Fibroblast of skin of right biceps (primary cell): ENCODE data around the gene SACS.
"Not testable (repeated sequence)": the region's sequence is repeated elsewhere in the genome, so short reads cannot be mapped to it uniquely, and the experiment has no call there.

Experiments
- DNase-seq: peaks from one replicate; pipeline ENCODE4 v3.0.0-alpha.2; 2013

SACS gene

DNA sequence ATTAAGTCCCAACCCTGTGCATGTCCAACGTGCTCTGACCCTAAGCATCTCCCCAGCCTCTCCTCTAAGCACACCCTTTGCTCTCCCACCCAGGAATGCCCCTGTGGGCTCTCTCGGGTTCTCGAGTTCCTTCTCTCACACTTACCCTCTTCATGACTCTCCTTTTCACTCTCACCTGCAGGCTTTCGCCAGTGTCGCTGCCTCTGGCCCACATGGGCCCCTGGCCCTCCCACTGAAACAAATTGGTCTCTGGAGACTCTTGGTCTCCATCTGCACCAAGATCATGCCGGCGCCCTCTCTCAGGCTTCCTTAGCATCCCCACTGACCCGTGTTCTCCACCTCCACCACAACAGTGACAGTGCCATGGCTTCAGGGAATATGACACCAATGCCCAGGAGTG lies 19.6 kb upstream of the SACS start:
- no peak for DNase-seq

- DNase-seq = no peak
Observed at GRCh38 chr13:23450340-23451046, 17.0 kb upstream of the SACS start.

DNA sequence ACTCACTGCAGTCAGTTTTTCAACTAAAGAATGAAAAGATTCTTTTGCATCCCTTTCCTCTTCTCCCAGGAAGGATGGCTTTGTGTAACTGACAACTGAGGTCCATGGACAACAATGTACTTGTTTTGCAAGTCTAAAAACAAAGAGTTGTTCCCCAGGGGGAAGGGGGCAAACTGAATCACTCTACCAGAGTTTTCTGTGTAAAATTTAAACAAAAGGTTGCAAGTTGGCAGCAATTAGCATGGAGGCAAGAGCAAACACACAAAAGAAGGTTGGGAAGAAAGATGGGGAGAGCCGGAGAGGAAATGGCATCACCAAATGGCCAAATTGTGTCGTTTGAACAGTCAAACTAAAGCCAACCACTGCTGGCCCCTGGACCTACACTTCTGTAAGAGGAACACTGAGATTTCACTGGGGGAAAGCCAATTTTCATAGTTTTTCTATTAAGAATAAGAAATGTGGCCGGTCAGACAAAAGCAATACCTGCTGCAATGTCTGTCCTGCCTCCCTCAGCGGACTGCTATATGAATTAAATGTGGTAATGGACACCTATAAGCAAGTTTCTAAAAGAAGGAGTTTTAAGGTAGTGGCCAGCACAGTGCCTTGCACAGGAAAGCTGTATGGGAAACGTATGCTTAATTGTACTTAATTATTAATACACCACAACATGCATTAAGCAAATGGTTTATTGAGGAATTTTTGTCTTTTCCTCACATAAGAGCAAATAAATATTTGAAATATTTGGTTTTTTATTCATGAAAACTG lies 16.1 kb upstream of the SACS start:
- DNase-seq = no peak

GRCh38 chr13:23447927-23448326 lies 14.4 kb upstream of the SACS start:
- DNase-seq = peak; percentile 57

DNA sequence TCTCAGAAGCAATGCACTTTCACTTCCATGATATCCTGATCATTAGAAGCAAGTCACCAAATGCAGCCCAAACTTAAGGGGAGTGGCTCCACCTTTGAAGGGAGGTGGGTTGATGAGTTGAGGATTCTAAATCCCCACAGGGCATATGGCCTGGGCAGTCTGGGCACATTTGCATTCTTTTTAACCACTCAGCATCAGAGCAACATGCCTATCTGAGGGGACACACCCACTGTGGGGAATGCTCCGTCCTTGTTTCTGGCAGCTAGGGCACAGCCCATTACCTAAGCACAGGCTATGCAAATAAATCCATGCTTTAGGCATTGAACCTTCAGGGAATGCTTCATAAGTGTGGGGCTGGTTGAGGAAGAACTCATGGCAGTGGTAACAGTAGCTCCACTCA lies 12.3 kb upstream of the SACS start:
- no peak for DNase-seq

DNA sequence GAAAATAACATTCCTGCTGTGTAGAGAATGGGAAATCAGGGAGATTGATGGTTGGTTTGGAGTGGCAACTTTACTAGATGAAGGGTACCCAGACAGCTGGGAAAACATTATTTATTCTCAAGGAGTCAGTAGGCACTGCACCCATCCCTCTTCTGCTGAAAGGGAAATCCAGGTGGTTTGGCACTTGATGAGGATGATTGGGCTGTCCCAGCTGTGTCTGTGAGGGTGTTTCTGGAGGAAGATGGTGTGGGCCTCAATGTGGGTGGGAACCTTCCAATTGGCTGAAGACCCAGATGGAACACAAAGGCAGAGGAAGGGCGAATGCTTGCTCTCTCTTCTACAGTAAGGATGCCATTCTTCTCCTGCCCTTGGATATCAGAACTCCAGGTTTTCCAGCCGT lies 10.4 kb upstream of the SACS start:
- no peak for DNase-seq

DNA sequence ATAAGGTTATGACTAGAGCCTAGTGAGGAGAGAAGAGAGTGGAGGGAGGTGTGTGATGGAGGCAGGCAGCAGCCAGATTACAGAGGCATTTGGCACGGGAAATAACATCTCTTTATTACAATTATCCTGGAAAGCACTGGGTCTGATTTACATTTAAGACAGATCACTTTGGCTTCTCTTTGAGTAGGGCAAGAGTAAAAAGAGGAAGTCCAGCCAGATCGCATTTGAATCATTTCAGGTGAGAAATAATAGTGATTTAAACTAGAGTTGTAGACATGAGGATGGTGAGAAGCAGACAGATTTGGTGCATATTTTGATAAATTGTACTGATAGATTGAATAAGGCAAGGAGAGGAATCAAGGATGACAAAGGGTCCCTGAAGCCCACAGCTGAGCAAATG lies 9.6 kb upstream of the SACS start:
- DNase-seq = no peak

GRCh38 chr13:23440821-23441618 lies 7.5 kb upstream of the SACS start:
- no peak for DNase-seq

DNA sequence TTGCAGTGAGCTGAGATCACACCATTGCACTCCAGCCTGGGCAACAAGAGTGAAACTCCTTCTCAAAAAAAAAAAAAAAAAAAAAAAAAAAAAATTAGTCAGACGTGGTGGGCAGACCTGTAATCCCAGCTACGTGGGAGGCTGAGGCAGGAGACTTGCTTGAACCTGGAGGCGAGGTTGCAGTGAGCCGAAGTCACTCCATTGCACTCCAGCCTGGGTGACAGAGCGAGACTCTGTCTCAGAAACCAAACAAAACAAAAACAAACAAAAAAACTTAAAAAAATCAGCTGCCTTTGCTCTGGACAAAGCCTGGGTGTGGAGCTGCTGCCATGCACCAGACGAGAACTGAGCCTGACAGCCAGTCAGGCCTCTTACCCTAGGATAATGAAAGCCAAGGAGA lies 6.8 kb upstream of the SACS start:
- not testable (repeated sequence) for DNase-seq

DNA sequence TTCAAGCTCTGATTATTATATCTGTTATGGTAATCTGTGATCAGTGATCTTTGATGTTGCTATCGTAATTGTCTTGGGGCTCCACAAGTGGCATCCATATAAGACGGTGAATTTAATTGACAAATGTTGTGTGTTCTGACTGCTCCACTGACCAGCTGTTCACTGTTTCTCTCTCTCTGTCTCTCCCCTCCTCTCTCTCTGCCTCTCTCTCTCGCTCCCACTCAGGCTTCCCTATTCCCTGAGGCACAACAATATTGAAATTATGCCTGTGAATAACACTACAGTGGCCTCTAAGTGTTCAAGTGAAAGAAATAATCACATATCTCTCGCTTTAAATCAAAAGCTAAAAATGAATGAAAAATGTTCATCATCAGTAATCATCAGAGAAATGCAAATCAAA lies 4.4 kb upstream of the SACS start:
- no peak for DNase-seq

- DNase-seq = no peak
Observed at GRCh38 chr13:23436680-23437079, 3.2 kb upstream of the SACS start.

GRCh38 chr13:23434491-23434890 lies 989 bp upstream of the SACS start:
- DNase-seq = no peak

- DNase-seq = no peak
Observed at GRCh38 chr13:23432626-23433025, 876 bp downstream of the SACS start.

DNA sequence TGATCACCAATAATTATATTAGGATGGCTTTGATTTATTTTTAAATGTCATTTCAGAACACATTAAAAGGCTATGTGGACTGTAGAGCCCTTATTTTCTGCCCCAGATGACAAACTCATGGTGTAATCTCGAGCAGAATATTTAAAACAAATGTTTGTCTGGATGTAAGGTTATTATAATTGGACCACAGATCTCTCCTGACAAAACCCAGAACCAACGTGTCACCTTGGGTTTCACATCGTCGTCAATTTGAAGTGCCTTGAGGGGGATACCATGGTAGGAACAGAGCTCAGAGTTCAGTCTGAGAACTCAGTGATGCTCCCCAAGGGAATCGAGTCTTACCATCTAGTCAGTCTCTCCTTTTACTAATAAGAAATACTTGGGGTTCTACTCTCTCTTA lies 2.8 kb downstream of the SACS start:
- DNase-seq = no peak

- peak; percentile 70 for DNase-seq
Observed at GRCh38 chr13:23427881-23428528, 5.5 kb downstream of the SACS start.

- DNase-seq = peak; percentile 95
Observed at GRCh38 chr13:23427342-23427843, 6.1 kb downstream of the SACS start.

DNA sequence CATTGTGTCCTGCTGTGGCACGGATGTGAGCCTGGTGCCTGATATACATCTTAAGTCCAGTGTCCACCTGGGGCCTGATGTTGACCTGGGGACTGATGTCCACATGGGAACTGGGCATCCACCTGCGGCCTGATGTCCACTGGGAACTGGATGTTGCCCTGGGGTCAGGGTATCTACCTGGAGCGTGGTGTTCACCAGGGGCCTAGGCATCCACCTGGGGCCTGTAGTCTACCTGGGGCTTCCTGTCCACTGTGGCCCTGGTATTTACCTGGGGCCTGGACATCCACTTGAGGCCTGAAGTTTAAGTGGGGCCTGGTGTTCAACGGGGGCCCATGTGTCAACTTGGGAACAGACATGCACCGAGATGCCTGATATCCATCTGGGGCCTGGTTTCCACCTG lies 11.9 kb downstream of the SACS start:
- no peak for DNase-seq

- no peak for DNase-seq
Observed at GRCh38 chr13:23418776-23419683, 14.5 kb downstream of the SACS start.

GRCh38 chr13:23414682-23415081 lies 18.8 kb downstream of the SACS start:
- DNase-seq = no peak

GRCh38 chr13:23411706-23412105 lies 21.8 kb downstream of the SACS start:
- no peak for DNase-seq

DNA sequence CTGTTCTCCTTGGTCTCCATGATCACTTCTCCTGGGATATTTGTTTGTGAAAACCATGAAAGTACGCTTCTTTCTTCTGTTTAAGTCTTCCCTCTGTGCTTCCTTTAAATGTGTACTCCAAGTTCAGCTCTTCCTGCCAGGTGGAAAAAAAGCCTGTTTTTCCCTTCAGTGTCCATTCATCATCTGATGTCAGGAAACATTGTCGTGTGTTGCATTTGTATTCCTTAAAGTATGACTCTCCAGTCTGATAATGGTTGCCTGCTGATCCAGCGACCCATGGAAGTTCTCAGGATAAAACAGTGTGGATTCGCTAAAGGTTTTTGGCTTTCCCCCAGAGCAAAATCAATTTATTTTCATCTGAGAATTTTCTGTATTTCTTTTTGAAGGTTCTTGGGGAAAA lies 22.3 kb downstream of the SACS start:
- no peak for DNase-seq

GRCh38 chr13:23408026-23408425 lies 25.5 kb downstream of the SACS start:
- no peak for DNase-seq
